Gastrocnemius medialis (tissue), 4 donors: ENCODE results near the gene ALDH3B1.

Experiments used
- CTCF ChIP-seq, 5 experiments: fragments of 450-650 bp in 3 of 5; fragments of 200-600 bp in 2 of 5; sonication (generic) in 2 of 5; IDR thresholded peaks in 4 of 5; conservative IDR thresholded peaks in 1 of 5; 1 replicate in 4 of 5; 2 replicates in 1 of 5; pipeline ENCODE4 v1.5.1; 2016 to 2019; ENCODE audit warnings: antibody characterized with exemption in 5 of 5, mild to moderate bottlenecking in 3 of 5, moderate library complexity in 3 of 5
- POLR2A ChIP-seq, 2 donors: fragments of 450-650 bp; IDR thresholded peaks; one replicate each; pipeline ENCODE4 v1.6.1; 2017; ENCODE audit warnings: antibody characterized with exemption in 2 of 2, mild to moderate bottlenecking in 2 of 2, moderate library complexity in 2 of 2

- TF ChIP-seq CTCF (IDR thresholded peaks at IDR 0.05 in 4 of 5, conservative IDR thresholded peaks at IDR 0.05 in 1 of 5) = no peak
- no peak for TF ChIP-seq POLR2A (IDR thresholded peaks at IDR 0.05)
These were observed 32.9 kb downstream of the ALDH3B1 start for GRCh38 chr11:68043029-68043348.
